ENCODE measurements around the gene CACNA1I. TPM values are rescaled to one million over a fixed set of nuclear protein-coding genes. Genes with fewer than 3 reads are reported as not detected.

CACNA1I gene
- polyA plus RNA-seq, 3 donors: 0.04 TPM; not detected in 2

- H3K4me3 ChIP-seq (replicated peaks in 1 of 3; ENCODE audit: low read depth in 2 of 3, low read length in 3 of 3): no peak overlapping the region
- Mint-ChIP-seq H3K36me3 (no peaks in the 10 kb centered on the region), H3K9me3 (peaks cover 0 to 2% (median 0%) of the 10 kb centered on the region in 7 donors), H3K4me1 (no peaks in the 10 kb centered on the region), H3K27ac (peak overlapping the region in 1 of 7 donors; percentile 6), H3K27me3 (ENCODE audit: low read depth in 3 of 3) (peaks cover 25 to 50% (median 40%) of the 10 kb centered on the region in 3 donors), H3K4me3 (no peak overlapping the region)
- peaks cover 0 to 18% of the 10 kb centered on the region in 2 donors for H3K27me3 ChIP-seq (ENCODE audit: control insufficient read depth in 2 of 2, insufficient read depth in 2 of 2, low read length in 2 of 2)
- no peaks in the 10 kb centered on the region for H4K20me1 ChIP-seq (ENCODE audit: insufficient read depth, low read length)
- no peaks in the 10 kb centered on the region for H3K79me2 ChIP-seq (ENCODE audit: insufficient read depth, low read length)
- H3K9me3 ChIP-seq (replicated peaks in 1 of 2; ENCODE audit: control insufficient read depth in 1 of 2, insufficient read depth in 1 of 2, low read length in 2 of 2): no peaks in the 10 kb centered on the region
- no peak for TF ChIP-seq CTCF (IDR thresholded peaks at IDR 0.05)
- no peak for DNase-seq
- no peak overlapping the region for H3K4me2 ChIP-seq (replicated peaks; ENCODE audit: extremely low read depth, low read length, poor library complexity, severe bottlenecking)
- no peak overlapping the region for H2AFZ ChIP-seq (ENCODE audit: insufficient read depth, low read depth, low read length, poor library complexity, severe bottlenecking)
- intact Hi-C loops (cut with micrococcal nuclease): no loop called here
- no peak overlapping the region for H3K27ac ChIP-seq (ENCODE audit: low read depth in 1 of 2, low read length in 2 of 2)
- H3K9ac ChIP-seq (ENCODE audit: insufficient read depth, low read length, poor library complexity, severe bottlenecking): no peak overlapping the region
- 66% methylated on average over 14 of the region's 14 CpGs for WGBS (ENCODE audit: insufficient coverage)
- no peaks in the 10 kb centered on the region for H3K36me3 ChIP-seq (replicated peaks in 1 of 2; ENCODE audit: control insufficient read depth in 1 of 2, insufficient read depth in 2 of 2, low read length in 2 of 2)
- no peaks in the 10 kb centered on the region for H3K4me1 ChIP-seq (ENCODE audit: control insufficient read depth in 1 of 2, insufficient read depth in 2 of 2, low read length in 2 of 2)
Measured at GRCh38 chr22:39693943-39694500, 123.5 kb downstream of the CACNA1I start.

- 79% methylated on average over 6 of the region's 14 CpGs for WGBS (ENCODE audit: insufficient coverage)
Measured at GRCh38 chr22:39697790-39698430, 127.4 kb downstream of the CACNA1I start.

More at GRCh38 chr22:39697790-39698430, 127.4 kb downstream of the CACNA1I start:
- peaks cover 7 to 22% (median 14%) of the 10 kb centered on the region in 3 donors for H3K27me3 Mint-ChIP-seq (ENCODE audit: low read depth in 3 of 3)
- no peak overlapping the region for H3K27ac ChIP-seq (ENCODE audit: low read depth in 1 of 2, low read length in 2 of 2)
- H3K9me3 Mint-ChIP-seq: peaks cover 0 to 2% (median 0%) of the 10 kb centered on the region in 7 donors
- H3K9ac ChIP-seq (ENCODE audit: insufficient read depth, low read length, poor library complexity, severe bottlenecking): no peak overlapping the region
- intact Hi-C loops (cut with micrococcal nuclease): no loop called here
- H3K4me1 Mint-ChIP-seq: no peaks in the 10 kb centered on the region
- H3K36me3 Mint-ChIP-seq: no peaks in the 10 kb centered on the region
- no peaks in the 10 kb centered on the region for H3K9me3 ChIP-seq (replicated peaks in 1 of 2; ENCODE audit: control insufficient read depth in 1 of 2, insufficient read depth in 1 of 2, low read length in 2 of 2)
- DNase-seq: no peak
- H3K27ac Mint-ChIP-seq: no peak overlapping the region
- H3K36me3 ChIP-seq (replicated peaks in 1 of 2; ENCODE audit: control insufficient read depth in 1 of 2, insufficient read depth in 2 of 2, low read length in 2 of 2): no peaks in the 10 kb centered on the region
- no peak overlapping the region for H3K4me3 Mint-ChIP-seq
- H2AFZ ChIP-seq (ENCODE audit: insufficient read depth, low read depth, low read length, poor library complexity, severe bottlenecking): no peak overlapping the region
- H3K4me1 ChIP-seq (ENCODE audit: control insufficient read depth in 1 of 2, insufficient read depth in 2 of 2, low read length in 2 of 2): no peaks in the 10 kb centered on the region
- no peak overlapping the region for H3K4me3 ChIP-seq (replicated peaks in 1 of 3; ENCODE audit: low read depth in 2 of 3, low read length in 3 of 3)
- TF ChIP-seq CTCF (IDR thresholded peaks at IDR 0.05): no peak
- no peaks in the 10 kb centered on the region for H3K27me3 ChIP-seq (ENCODE audit: control insufficient read depth in 2 of 2, insufficient read depth in 2 of 2, low read length in 2 of 2)
- H3K79me2 ChIP-seq (ENCODE audit: insufficient read depth, low read length): no peaks in the 10 kb centered on the region
- no peaks in the 10 kb centered on the region for H4K20me1 ChIP-seq (ENCODE audit: insufficient read depth, low read length)
- no peak overlapping the region for H3K4me2 ChIP-seq (replicated peaks; ENCODE audit: extremely low read depth, low read length, poor library complexity, severe bottlenecking)
